HUES6 (cell line): Measurements from ENCODE around the gene SLC39A13.

Experiments
- H3K27ac ChIP-seq: 2 replicates; pipeline ENCODE4 v1.7.0; 2013; ENCODE audit warnings: low read depth, mild to moderate bottlenecking, low read length, inconsistent platforms
- H3K27me3 ChIP-seq: 2 replicates; pipeline ENCODE4 v1.6.1; 2013; ENCODE audit warnings: low read length; ENCODE audit not compliant: control insufficient read depth, insufficient read depth
- H3K36me3 ChIP-seq: 2 replicates; pipeline ENCODE4 v1.6.1; 2013; ENCODE audit warnings: low read length; ENCODE audit not compliant: control insufficient read depth, insufficient read depth
- H3K4me1 ChIP-seq: 2 replicates; pipeline ENCODE4 v1.6.1; 2013; ENCODE audit warnings: low read length; ENCODE audit not compliant: control insufficient read depth, insufficient read depth
- H3K4me3 ChIP-seq: 2 replicates; pipeline ENCODE4 v1.5.1; 2013; ENCODE audit warnings: low read depth, low read length
- H3K9ac ChIP-seq: one replicate; pipeline ENCODE4 v1.6.1; 2013; ENCODE audit warnings: mild to moderate bottlenecking, low read length
- H3K9me3 ChIP-seq: 2 replicates; pipeline ENCODE4 v1.6.1; 2013; ENCODE audit warnings: low read depth, low read length; ENCODE audit not compliant: control insufficient read depth, insufficient read depth

The SLC39A13 gene

GRCh38 chr11:47394050-47394321, 14.4 kb upstream of the SLC39A13 start:
- Histone ChIP-seq H3K9me3 (no peaks in the 10 kb centered on the region), H3K9ac (no peak overlapping the region), H3K4me3 (no peak overlapping the region), H3K27ac (no peak overlapping the region), H3K4me1 (peaks cover 23% of the 10 kb centered on the region), H3K36me3 (no peaks in the 10 kb centered on the region), H3K27me3 (no peaks in the 10 kb centered on the region)

- H3K9ac ChIP-seq = peak overlapping the region; percentile 19
- H3K36me3 ChIP-seq = no peaks in the 10 kb centered on the region
- no peaks in the 10 kb centered on the region for H3K27me3 ChIP-seq
- H3K4me3 ChIP-seq = no peak overlapping the region
- peak overlapping the region; percentile 18; the same call in 1 of the 2 replicates for H3K27ac ChIP-seq
- peaks cover 24% of the 10 kb centered on the region for H3K4me1 ChIP-seq
- H3K9me3 ChIP-seq = no peaks in the 10 kb centered on the region
Measured at GRCh38 chr11:47394322-47395222, 13.8 kb upstream of the SLC39A13 start.

GRCh38 chr11:47395223-47396048, 13.0 kb upstream of the SLC39A13 start:
- H3K27me3 ChIP-seq = no peaks in the 10 kb centered on the region
- H3K4me1 ChIP-seq = peaks cover 26% of the 10 kb centered on the region
- H3K36me3 ChIP-seq = no peaks in the 10 kb centered on the region
- H3K27ac ChIP-seq = 0 out of 2 replicates have a peak overlapping the region, but pooled peaks have one; percentile 18
- no peak overlapping the region for H3K9ac ChIP-seq
- H3K4me3 ChIP-seq = no peak overlapping the region
- H3K9me3 ChIP-seq = no peaks in the 10 kb centered on the region

GRCh38 chr11:47396049-47396320, 12.4 kb upstream of the SLC39A13 start:
- H3K27me3 ChIP-seq = no peaks in the 10 kb centered on the region
- H3K4me3 ChIP-seq = no peak overlapping the region
- no peaks in the 10 kb centered on the region for H3K36me3 ChIP-seq
- H3K9ac ChIP-seq = no peak overlapping the region
- no peak overlapping the region for H3K27ac ChIP-seq
- no peaks in the 10 kb centered on the region for H3K9me3 ChIP-seq
- H3K4me1 ChIP-seq = peaks cover 31% of the 10 kb centered on the region

- Histone ChIP-seq H3K36me3 (no peaks in the 10 kb centered on the region), H3K9me3 (no peaks in the 10 kb centered on the region), H3K27ac (no peak overlapping the region), H3K4me3 (no peak overlapping the region), H3K4me1 (peaks cover 34% of the 10 kb centered on the region), H3K27me3 (no peaks in the 10 kb centered on the region), H3K9ac (no peak overlapping the region)
Measured at GRCh38 chr11:47398011-47398410, 10.4 kb upstream of the SLC39A13 start.

GRCh38 chr11:47398551-47398950, 9.8 kb upstream of the SLC39A13 start:
- Histone ChIP-seq H3K4me1 (peaks cover 34% of the 10 kb centered on the region), H3K36me3 (no peaks in the 10 kb centered on the region), H3K4me3 (no peak overlapping the region), H3K27ac (no peak overlapping the region), H3K9ac (no peak overlapping the region), H3K9me3 (no peaks in the 10 kb centered on the region), H3K27me3 (no peaks in the 10 kb centered on the region)

GRCh38 chr11:47399860-47400767, 8.3 kb upstream of the SLC39A13 start:
- H3K27me3 ChIP-seq = no peaks in the 10 kb centered on the region
- H3K9me3 ChIP-seq = no peaks in the 10 kb centered on the region
- H3K4me3 ChIP-seq = peak overlapping the region; percentile 60
- H3K4me1 ChIP-seq = peaks cover 25% of the 10 kb centered on the region
- H3K36me3 ChIP-seq = no peaks in the 10 kb centered on the region
- peak overlapping the region; percentile 70 for H3K9ac ChIP-seq
- H3K27ac ChIP-seq = peak overlapping the region; percentile 62; the same call in 1 of the 2 replicates

- Histone ChIP-seq H3K27ac (peak overlapping the region; percentile 62; the same call in 1 of the 2 replicates), H3K9ac (peak overlapping the region; percentile 70), H3K36me3 (no peaks in the 10 kb centered on the region), H3K4me3 (peak overlapping the region; percentile 60), H3K4me1 (peaks cover 25% of the 10 kb centered on the region), H3K9me3 (no peaks in the 10 kb centered on the region), H3K27me3 (no peaks in the 10 kb centered on the region)
Measured at GRCh38 chr11:47400768-47401279, 7.6 kb upstream of the SLC39A13 start.

GRCh38 chr11:47403135-47403534, 5.3 kb upstream of the SLC39A13 start:
- H3K9ac ChIP-seq = no peak overlapping the region
- no peak overlapping the region for H3K4me3 ChIP-seq
- H3K27ac ChIP-seq = no peak overlapping the region
- H3K27me3 ChIP-seq = no peaks in the 10 kb centered on the region
- H3K4me1 ChIP-seq = peaks cover 29% of the 10 kb centered on the region
- no peaks in the 10 kb centered on the region for H3K9me3 ChIP-seq
- no peaks in the 10 kb centered on the region for H3K36me3 ChIP-seq

GRCh38 chr11:47403571-47403970, 4.8 kb upstream of the SLC39A13 start:
- Histone ChIP-seq H3K27ac (no peak overlapping the region), H3K4me3 (no peak overlapping the region), H3K27me3 (no peaks in the 10 kb centered on the region), H3K9me3 (no peaks in the 10 kb centered on the region), H3K4me1 (peaks cover 25% of the 10 kb centered on the region), H3K36me3 (no peaks in the 10 kb centered on the region), H3K9ac (no peak overlapping the region)
